Mammary epithelial cell (primary cell): Measurements from ENCODE around the gene EXT2.

ENCODE experiments used
- CTCF ChIP-seq, 2 donors: IDR thresholded peaks in 1 of 2; conservative IDR thresholded peaks in 1 of 2; 2 replicates each; pipeline ENCODE4 v1.5.1; 2011 to 2012; ENCODE audit warnings: inconsistent platforms in 2 of 2, low read length in 2 of 2, mild to moderate bottlenecking in 2 of 2, control low read depth in 1 of 2, low read depth in 1 of 2; ENCODE audit not compliant: insufficient read depth in 1 of 2; ENCODE audit errors: extremely low read depth in 1 of 2
- EZH2 ChIP-seq: IDR thresholded peaks from 2 replicates; pipeline ENCODE4 v1.6.1; 2012; ENCODE audit warnings: low read length, inconsistent platforms, borderline replicate concordance

DNA sequence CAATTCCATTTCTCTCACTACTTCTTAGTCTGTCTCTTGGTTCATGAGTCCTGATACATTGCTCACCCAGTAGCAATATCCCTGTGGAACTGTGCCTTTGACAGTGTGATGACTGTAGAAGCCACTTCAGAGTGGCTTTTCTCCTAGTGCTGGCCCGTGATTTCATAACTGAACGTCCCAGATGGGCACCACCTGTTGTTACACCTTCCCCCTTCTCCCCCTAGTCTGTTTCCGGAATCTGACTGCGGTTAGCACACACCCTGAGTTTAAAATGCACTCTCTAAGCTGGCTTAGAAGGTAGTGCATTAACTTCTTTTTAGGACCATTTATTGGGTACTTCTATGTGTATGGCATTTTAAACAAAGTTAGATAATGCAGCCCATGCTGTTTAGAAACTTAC, 131.5 kb downstream of the EXT2 start:
- TF ChIP-seq CTCF (conservative IDR thresholded peaks at IDR 0.05 in 1 of 2, IDR thresholded peaks at IDR 0.05 in 1 of 2; ENCODE audit: extremely low read depth in 1 of 2, insufficient read depth in 1 of 2, low read depth in 1 of 2, low read length in 2 of 2): no peak
- no peak for TF ChIP-seq EZH2
